Activated T-cell treated with anti-CD3 and anti-CD28 coated beads for 4 hours (primary cell): Measurements from ENCODE around the gene HRC.

Experiments
- DNase-seq: peaks from one replicate; pipeline ENCODE4 v3.0.0-alpha.2; 2020

Gene HRC

DNA sequence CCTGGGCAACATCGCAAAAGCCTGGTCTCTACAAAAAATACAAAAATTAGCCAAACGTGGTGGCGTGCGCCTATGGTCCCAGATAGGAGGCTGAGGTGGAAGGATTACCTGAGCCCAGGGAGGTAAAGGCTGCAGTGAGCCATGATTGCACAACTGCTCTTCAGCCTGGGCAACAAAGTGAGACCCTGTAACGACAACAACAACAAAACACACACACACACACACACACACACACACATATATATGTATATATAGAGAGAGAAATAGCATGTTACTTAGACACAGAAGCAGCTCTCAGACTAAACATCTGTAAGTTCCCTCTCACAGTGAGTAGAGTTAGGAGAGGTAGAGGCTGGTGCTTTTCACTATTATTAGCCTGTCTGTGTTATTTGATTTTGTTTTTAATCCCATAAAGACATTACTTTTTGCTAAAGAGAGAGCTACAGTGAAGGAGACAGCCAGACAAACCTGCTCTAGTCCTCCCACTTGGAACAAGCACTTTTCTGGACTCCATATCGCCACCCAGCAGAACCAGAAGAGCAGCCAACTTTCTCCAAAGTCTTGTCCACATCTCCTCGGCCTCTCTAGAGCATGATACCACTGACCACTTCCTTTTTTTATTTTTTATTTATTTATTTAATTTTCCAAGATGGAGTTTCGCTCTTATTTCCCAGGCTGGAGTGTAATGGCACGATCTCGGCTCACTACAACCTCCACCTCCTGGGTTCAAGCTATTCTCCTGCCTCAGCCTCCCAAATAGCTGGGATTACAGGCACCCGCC is 43.8 kb downstream of the HRC start:
- DNase-seq, result no peak

DNA sequence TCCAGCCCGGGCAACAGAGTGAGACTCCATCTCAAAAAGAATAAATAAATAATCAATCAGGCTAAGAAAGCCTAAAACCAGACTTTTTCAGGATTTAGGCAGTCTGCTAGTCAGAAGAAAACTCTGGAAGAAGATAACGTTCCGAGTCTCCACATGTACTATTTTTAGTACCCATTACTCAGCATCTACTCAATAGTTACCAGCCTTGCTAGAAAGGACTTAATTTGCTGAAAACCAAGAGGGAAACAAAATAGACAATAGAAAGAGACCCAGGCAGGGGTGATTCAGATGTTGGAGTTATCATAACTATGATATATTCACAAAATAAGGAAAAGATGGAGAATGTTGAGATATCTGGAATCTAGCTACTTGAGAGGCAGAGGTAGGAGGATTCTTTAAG is 44.6 kb downstream of the HRC start:
- no peak for DNase-seq

DNA sequence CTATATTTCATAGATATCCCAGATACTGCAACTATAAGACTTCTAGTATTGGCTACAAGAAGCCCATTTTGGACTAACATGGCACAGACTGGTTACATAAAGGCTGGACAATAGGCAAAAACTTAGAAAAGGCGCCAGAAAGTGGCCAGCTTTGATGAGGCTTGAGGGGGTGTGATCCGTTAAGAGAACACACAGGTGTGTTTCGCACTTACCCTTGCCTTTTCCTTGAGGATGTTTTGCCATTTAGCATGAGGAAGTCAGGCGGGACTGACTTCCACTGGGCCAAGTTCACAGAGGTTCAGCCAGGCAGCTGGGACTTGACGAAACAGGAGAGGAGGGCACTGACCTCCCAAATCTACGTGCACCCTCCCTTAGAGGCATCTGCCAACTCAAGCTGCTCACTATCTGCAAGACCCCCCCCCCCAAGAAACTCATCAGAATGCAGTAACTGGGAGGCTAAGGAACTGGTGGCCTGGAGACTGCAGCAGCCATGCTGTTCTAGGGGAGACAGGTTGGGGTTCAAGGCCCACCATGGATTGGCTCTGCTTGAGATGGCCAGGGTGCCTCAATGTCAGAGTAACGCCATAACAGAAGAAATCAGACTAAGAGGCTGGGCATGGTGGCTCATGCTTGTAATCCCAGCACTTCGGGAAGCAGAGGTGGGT is 45.5 kb downstream of the HRC start:
- no peak for DNase-seq

DNA sequence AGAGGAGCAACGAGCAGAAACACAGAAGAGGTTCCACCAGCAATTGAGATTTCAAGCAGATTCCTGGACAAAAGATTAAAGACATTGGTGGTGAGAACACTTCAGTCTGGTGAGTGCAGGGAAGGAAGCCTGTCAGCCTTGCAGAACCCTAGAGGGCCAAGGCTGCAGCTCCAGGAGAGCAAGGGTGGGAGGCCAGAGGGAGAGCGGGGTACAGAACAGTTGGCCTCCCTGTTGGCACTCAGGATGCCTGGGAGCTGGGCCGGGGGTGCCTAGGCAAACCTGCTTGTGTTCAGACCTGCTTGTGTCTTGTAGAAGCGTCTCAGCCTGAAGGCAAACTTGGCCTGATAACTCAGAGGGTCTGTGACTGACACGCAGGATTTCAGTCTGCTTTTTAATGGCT is 46.1 kb downstream of the HRC start:
- no peak for DNase-seq

DNA sequence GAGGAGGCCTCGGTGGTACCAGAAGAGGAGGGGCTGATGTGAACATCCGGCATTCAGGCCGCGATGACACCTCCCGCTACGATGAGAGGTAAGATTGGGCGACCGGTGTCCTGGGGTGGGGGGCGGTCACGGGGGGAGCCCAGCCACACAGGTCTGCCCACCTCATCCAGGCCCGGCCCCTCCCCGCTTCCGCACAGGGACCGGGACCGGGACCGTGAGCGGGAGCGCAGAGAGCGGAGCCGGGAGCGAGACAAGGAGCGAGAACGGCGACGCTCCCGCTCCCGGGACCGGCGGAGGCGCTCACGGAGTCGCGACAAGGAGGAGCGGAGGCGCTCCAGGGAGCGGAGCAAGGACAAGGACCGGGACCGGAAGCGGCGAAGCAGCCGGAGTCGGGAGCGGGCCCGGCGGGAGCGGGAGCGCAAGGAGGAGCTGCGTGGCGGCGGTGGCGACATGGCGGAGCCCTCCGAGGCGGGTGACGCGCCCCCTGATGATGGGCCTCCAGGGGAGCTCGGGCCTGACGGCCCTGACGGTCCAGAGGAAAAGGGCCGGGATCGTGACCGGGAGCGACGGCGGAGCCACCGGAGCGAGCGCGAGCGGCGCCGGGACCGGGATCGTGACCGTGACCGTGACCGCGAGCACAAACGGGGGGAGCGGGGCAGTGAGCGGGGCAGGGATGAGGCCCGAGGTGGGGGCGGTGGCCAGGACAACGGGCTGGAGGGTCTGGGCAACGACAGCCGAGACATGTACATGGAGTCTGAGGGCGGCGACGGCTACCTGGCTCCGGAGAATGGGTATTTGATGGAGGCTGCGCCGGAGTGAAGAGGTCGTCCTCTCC is 47.4 kb downstream of the HRC start:
- DNase-seq, result no peak

DNA sequence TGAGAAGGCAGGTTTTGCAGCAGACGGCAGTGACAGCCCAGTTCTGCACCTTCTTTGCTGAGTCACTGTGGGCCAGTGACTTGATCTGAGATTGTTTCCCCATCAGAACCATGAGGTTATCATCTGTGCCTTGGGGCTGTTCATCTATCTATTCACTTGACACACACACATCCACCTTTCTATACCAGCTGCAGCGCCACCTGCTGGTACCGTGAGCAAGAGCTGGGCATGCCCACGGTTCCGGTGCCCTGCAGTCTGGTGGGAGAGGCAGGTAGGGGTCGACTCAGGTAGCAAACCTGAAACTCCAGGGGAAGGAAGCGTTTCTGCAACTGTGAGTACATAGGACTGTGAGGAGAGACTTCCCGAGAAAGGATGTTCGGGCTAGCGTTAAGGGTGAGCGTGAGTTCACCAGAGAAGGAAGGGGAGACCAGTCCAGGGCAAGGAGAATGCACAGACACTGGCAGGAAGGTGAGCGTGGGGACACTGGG is 48.5 kb downstream of the HRC start:
- DNase-seq, result peak; percentile 56

DNA sequence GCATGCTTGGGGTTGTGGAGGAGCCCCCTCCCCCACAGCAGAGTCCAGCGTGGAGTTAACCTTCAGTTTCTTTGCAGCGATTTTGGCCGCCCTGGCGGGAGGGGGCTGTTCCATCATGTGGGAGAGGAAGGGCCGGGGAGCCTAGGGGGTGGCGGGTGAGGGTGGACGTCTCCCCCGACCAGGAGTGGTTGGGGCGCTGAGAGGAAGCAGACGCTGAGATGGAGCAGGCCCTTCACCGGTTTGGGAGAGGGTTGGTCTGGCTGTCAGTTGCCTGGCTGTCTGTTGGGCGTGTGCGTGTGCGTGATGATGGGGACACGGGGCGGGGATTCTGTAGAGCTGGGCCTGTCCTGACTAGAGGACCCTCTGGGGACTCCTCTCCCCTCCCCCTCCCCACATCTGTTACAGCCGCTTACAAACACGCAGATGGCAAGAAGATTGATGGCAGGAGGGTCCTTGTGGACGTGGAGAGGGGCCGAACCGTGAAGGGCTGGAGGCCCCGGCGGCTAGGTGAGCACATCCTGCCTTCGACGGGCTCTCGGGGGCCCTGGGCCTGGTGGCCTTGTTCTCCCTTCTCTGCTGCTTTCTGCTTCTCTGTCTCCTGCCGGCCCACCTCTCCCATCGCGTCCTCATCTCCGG is 50.8 kb downstream of the HRC start:
- DNase-seq, result no peak

DNA sequence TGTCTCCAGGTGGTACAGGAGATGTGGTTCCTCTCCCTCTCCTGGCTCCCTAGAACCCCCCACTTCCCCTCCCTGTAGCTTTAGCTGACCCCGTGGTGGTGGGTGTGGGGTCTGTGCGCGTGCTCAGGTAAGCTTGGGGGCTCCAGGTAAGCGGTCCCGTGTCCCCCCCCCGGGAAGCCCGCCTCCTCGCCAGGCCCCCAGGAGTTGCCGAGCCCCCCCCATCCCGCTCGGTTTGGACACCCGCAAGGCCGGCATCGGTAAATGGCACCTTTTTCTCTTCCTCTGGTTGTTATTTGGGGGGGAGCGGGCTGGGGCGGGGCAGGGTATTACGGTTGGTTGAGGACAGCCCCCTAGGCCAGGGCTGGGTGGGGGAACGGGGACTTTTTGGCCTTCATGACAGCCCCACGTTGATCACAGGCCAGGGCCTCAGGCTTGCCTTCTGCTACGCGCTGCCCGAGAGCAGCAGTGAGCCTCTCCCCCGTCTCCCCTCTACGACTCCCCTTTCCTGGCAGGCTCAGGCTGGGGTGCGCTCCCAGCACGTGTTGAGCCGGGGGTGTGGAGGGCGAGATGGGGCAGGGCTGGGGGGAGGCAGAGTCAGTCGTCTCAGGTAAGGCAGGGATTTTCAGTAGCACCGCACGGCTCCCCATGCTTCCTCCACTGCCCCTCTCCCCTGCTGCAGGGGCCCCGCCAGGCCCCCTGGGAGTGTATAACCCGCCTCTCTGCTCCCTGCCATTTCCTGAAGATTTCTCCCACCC is 51.7 kb downstream of the HRC start:
- no peak for DNase-seq

DNA sequence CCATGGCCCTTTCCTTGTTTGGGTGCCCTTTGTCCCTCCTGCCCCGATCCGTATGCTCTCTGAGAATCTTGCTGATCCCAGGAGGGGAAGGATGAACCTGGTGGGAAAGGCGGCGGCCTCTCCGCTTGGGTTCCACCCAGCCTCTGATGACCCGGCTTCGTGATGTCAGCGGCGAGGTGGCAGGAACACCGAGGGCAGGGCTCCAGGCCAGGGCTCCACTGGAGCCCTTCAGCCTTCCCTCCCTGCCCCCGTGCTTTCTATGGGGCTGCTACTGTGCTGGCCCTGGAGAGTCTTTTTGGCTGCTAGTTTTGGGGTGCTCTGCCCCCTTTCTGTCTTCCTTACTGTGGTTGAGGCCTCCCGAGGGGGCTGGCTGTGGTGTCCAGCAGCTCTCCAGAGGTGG is 52.9 kb downstream of the HRC start:
- DNase-seq, result no peak
